ENCODE data around the gene DSG1.
"Not testable (repeated sequence)": the region's sequence is repeated elsewhere in the genome, so short reads cannot be mapped to it uniquely, and the experiment has no call there.

Gene DSG1

DNA sequence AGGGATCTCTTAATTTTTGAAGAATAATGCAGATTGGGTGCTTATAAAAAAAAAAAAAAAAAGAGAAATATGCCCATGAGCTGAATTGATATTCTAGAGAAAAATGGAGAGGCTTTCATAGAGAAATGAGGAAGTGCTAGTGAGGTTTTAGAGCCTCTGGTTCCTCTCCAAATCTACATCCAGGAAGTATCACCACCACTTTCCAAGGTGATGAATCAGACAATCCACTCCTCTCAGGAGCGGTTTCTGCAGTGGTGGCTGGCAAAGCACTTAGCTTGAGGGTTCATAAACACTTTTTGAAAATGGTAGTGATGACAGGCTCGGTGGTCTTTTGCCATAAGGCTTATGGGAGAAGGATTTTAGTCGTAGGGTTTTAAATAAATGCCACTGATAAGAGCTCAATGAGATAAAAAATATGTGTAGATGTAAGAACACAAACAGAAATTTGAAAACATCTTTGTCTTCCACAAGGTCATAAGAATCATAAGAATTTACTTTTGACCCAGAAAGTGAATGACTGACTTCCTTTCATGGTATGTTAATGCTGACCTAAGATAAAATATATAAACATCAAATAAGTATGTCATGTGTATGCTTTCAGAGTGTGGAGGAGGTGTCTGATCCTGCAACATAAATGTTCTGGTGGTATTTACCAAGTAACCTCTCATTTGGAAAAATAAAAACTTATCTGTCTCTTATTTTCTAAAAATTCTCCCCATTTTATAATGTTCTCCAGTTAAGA is 42.1 kb upstream of the DSG1 start:
- Histone ChIP-seq H4K5ac (ENCODE audit: low read length) (no peak overlapping the region), H2AK5ac (ENCODE audit: low read length) (no peak overlapping the region), H3K23ac (ENCODE audit: low read length) (no peak overlapping the region), H3K4me3 (ENCODE audit: low read length) (no peak overlapping the region), H3K27me3 (ENCODE audit: insufficient read depth, low read length, poor library complexity) (no peaks in the 10 kb centered on the region), H3K9ac (ENCODE audit: low read length) (no peak overlapping the region), H2BK5ac (ENCODE audit: low read length) (no peak overlapping the region), H4K8ac (ENCODE audit: low read depth, low read length) (no peak overlapping the region), H3K27ac (ENCODE audit: low read depth, low read length) (no peak overlapping the region), H3K4ac (ENCODE audit: low read depth, low read length) (no peak overlapping the region), H2BK15ac (replicated peaks; ENCODE audit: low read depth) (no peak overlapping the region), H3K79me1 (ENCODE audit: low read length) (no peaks in the 10 kb centered on the region), H3K18ac (ENCODE audit: low read length) (no peak overlapping the region), H3K36me3 (ENCODE audit: control insufficient read depth, insufficient read depth, low read length) (no peaks in the 10 kb centered on the region), H3K79me2 (ENCODE audit: control insufficient read depth, insufficient read depth, low read length) (no peaks in the 10 kb centered on the region), H3K4me2 (ENCODE audit: low read length) (no peak overlapping the region), H3K56ac (ENCODE audit: low read length) (no peak overlapping the region), H2BK120ac (ENCODE audit: low read depth, low read length) (no peak overlapping the region), H3K4me1 (ENCODE audit: control insufficient read depth, low read depth, low read length) (no peaks in the 10 kb centered on the region)
- DNase-seq: no peak
- WGBS (ENCODE audit: extremely low coverage, insufficient coverage, low lambda C conversion rate): no CpG with 5 or more reads among the region's 3 CpGs

DNA sequence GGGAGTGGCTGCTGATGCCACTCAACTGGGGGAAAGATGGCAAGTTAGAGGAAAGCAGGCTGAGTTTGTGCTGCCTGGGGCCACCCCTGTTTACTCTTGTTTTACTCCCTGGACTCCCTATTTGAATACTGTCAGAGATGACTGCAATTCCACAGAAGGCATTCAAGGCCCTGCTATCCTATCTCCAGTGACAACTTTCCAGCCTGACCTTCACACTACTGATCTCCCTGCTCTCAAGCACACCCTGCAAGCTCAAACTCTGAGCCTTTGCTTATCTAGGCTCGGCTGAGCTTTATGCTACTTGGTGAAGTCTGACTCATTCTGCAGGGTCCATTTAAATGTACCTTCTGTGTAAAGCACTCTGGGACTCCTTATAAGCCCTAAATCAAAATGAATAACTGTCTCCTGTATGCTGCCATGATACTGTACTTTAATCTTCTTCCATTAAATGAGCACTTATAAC is 39.3 kb upstream of the DSG1 start:
- H3K4me1 ChIP-seq (ENCODE audit: control insufficient read depth, low read depth, low read length): no peaks in the 10 kb centered on the region
- H3K9ac ChIP-seq (ENCODE audit: low read length): no peak overlapping the region
- H2BK15ac ChIP-seq (replicated peaks; ENCODE audit: low read depth): no peak overlapping the region
- no peaks in the 10 kb centered on the region for H3K36me3 ChIP-seq (ENCODE audit: control insufficient read depth, insufficient read depth, low read length)
- no peak overlapping the region for H4K8ac ChIP-seq (ENCODE audit: low read depth, low read length)
- H3K4me2 ChIP-seq (ENCODE audit: low read length): no peak overlapping the region
- H2BK120ac ChIP-seq (ENCODE audit: low read depth, low read length): no peak overlapping the region
- H3K4me3 ChIP-seq (ENCODE audit: low read length): no peak overlapping the region
- no peaks in the 10 kb centered on the region for H3K79me2 ChIP-seq (ENCODE audit: control insufficient read depth, insufficient read depth, low read length)
- H2AK5ac ChIP-seq (ENCODE audit: low read length): no peak overlapping the region
- no peak overlapping the region for H3K18ac ChIP-seq (ENCODE audit: low read length)
- H3K23ac ChIP-seq (ENCODE audit: low read length): no peak overlapping the region
- no CpG with 5 or more reads among the region's 1 CpG for WGBS (ENCODE audit: extremely low coverage, insufficient coverage, low lambda C conversion rate)
- H2BK5ac ChIP-seq (ENCODE audit: low read length): no peak overlapping the region
- peak; percentile 41 for DNase-seq
- H3K56ac ChIP-seq (ENCODE audit: low read length): no peak overlapping the region
- no peaks in the 10 kb centered on the region for H3K79me1 ChIP-seq (ENCODE audit: low read length)
- H4K5ac ChIP-seq (ENCODE audit: low read length): no peak overlapping the region
- no peak overlapping the region for H3K27ac ChIP-seq (ENCODE audit: low read depth, low read length)
- no peak overlapping the region for H3K4ac ChIP-seq (ENCODE audit: low read depth, low read length)
- H3K27me3 ChIP-seq (ENCODE audit: insufficient read depth, low read length, poor library complexity): no peaks in the 10 kb centered on the region

DNA sequence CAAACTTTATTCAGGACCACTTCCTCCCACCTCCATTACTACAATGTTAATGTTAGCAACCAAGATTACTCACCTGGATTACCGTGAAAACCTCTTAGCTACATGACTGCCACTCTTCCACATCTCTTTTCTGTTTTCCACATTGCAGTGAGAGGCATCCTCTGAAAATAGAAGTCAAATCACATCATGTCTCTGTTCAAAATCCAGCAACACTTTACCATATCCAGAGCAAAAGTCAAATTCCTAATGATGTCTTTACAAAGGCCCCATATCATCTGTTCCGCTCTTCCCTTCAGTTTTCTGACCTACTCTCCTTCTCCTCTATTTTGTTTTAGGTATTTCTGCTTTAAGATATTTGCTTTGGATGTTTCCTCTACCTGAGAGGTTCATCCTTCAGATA is 37.5 kb upstream of the DSG1 start:
- WGBS (ENCODE audit: extremely low coverage, insufficient coverage, low lambda C conversion rate): no CpG with 5 or more reads among the region's 2 CpGs
- H3K4me3 ChIP-seq (ENCODE audit: low read length): no peak overlapping the region
- no peak for DNase-seq
- H2BK15ac ChIP-seq (replicated peaks; ENCODE audit: low read depth): no peak overlapping the region
- H3K4ac ChIP-seq (ENCODE audit: low read depth, low read length): no peak overlapping the region
- no peaks in the 10 kb centered on the region for H3K27me3 ChIP-seq (ENCODE audit: insufficient read depth, low read length, poor library complexity)
- no peaks in the 10 kb centered on the region for H3K4me1 ChIP-seq (ENCODE audit: control insufficient read depth, low read depth, low read length)
- H3K27ac ChIP-seq (ENCODE audit: low read depth, low read length): no peak overlapping the region
- no peak overlapping the region for H2AK5ac ChIP-seq (ENCODE audit: low read length)
- H3K56ac ChIP-seq (ENCODE audit: low read length): no peak overlapping the region
- no peak overlapping the region for H2BK5ac ChIP-seq (ENCODE audit: low read length)
- no peak overlapping the region for H3K23ac ChIP-seq (ENCODE audit: low read length)
- H3K4me2 ChIP-seq (ENCODE audit: low read length): no peak overlapping the region
- no peak overlapping the region for H4K5ac ChIP-seq (ENCODE audit: low read length)
- no peaks in the 10 kb centered on the region for H3K79me1 ChIP-seq (ENCODE audit: low read length)
- H3K36me3 ChIP-seq (ENCODE audit: control insufficient read depth, insufficient read depth, low read length): no peaks in the 10 kb centered on the region
- no peak overlapping the region for H4K8ac ChIP-seq (ENCODE audit: low read depth, low read length)
- H3K79me2 ChIP-seq (ENCODE audit: control insufficient read depth, insufficient read depth, low read length): no peaks in the 10 kb centered on the region
- no peak overlapping the region for H3K9ac ChIP-seq (ENCODE audit: low read length)
- H2BK120ac ChIP-seq (ENCODE audit: low read depth, low read length): no peak overlapping the region
- H3K18ac ChIP-seq (ENCODE audit: low read length): no peak overlapping the region

DNA sequence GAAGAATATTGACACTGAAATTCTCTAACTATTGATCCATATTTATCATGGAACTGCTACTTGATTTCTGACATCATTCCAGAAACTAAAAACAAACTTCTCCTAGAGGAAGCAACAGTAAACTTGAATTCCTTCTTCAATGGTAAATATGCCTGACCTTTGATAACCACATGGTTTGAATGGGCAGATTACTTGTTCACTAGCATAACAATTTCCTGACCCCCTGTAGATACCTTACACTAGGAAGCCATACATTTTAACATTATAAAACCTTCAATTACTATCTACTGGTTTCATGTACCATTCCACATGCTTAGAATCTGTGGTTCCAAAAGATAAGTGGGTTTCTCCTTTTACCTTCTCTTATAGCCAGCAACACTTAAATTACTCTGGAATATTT is 36.5 kb upstream of the DSG1 start:
- no peak overlapping the region for H4K5ac ChIP-seq (ENCODE audit: low read length)
- H3K4me3 ChIP-seq (ENCODE audit: low read length): no peak overlapping the region
- H2BK5ac ChIP-seq (ENCODE audit: low read length): no peak overlapping the region
- no peak overlapping the region for H3K9ac ChIP-seq (ENCODE audit: low read length)
- H2AK5ac ChIP-seq (ENCODE audit: low read length): no peak overlapping the region
- H4K8ac ChIP-seq (ENCODE audit: low read depth, low read length): no peak overlapping the region
- no peaks in the 10 kb centered on the region for H3K79me2 ChIP-seq (ENCODE audit: control insufficient read depth, insufficient read depth, low read length)
- H3K27me3 ChIP-seq (ENCODE audit: insufficient read depth, low read length, poor library complexity): no peaks in the 10 kb centered on the region
- no peak overlapping the region for H3K4ac ChIP-seq (ENCODE audit: low read depth, low read length)
- no peak overlapping the region for H3K27ac ChIP-seq (ENCODE audit: low read depth, low read length)
- no peak overlapping the region for H3K4me2 ChIP-seq (ENCODE audit: low read length)
- no peak overlapping the region for H3K23ac ChIP-seq (ENCODE audit: low read length)
- DNase-seq: no peak
- no peaks in the 10 kb centered on the region for H3K79me1 ChIP-seq (ENCODE audit: low read length)
- no peak overlapping the region for H3K18ac ChIP-seq (ENCODE audit: low read length)
- no peak overlapping the region for H3K56ac ChIP-seq (ENCODE audit: low read length)
- H2BK120ac ChIP-seq (ENCODE audit: low read depth, low read length): no peak overlapping the region
- no peaks in the 10 kb centered on the region for H3K36me3 ChIP-seq (ENCODE audit: control insufficient read depth, insufficient read depth, low read length)
- H2BK15ac ChIP-seq (replicated peaks; ENCODE audit: low read depth): no peak overlapping the region
- no peaks in the 10 kb centered on the region for H3K4me1 ChIP-seq (ENCODE audit: control insufficient read depth, low read depth, low read length)

DNA sequence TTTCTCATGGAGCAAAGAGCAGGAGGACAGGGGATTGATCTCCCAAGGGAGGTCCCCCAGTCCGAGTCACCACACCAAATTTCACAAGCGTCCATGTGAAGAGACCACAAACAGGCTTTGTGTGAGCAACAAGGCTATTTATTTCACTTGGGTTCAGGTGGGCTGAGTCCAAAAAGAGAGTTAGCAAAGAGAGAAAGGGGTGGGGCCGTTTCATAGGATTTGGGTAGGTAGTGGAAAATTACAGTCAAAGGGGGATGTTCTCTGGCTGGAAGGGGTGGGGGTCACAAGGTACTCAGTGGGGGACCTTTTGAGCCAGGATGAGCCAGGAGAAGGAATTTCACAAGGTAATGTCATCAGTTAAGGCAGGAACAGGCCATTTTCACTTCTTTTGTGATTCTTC is 28.5 kb upstream of the DSG1 start:
- H4K8ac ChIP-seq (ENCODE audit: low read depth, low read length); H3K36me3 ChIP-seq (ENCODE audit: control insufficient read depth, insufficient read depth, low read length); H4K5ac ChIP-seq (ENCODE audit: low read length); H2AK5ac ChIP-seq (ENCODE audit: low read length); H3K56ac ChIP-seq (ENCODE audit: low read length); H3K4ac ChIP-seq (ENCODE audit: low read depth, low read length); H2BK120ac ChIP-seq (ENCODE audit: low read depth, low read length); H3K4me3 ChIP-seq (ENCODE audit: low read length); H3K27ac ChIP-seq (ENCODE audit: low read depth, low read length); H2BK15ac ChIP-seq (replicated peaks; ENCODE audit: low read depth); H3K9ac ChIP-seq (ENCODE audit: low read length); H3K79me1 ChIP-seq (ENCODE audit: low read length); H2BK5ac ChIP-seq (ENCODE audit: low read length); H3K4me1 ChIP-seq (ENCODE audit: control insufficient read depth, low read depth, low read length); H3K27me3 ChIP-seq (ENCODE audit: insufficient read depth, low read length, poor library complexity); H3K79me2 ChIP-seq (ENCODE audit: control insufficient read depth, insufficient read depth, low read length); H3K23ac ChIP-seq (ENCODE audit: low read length); H3K4me2 ChIP-seq (ENCODE audit: low read length): not testable (repeated sequence)
- no CpG with 5 or more reads among the region's 3 CpGs for WGBS (ENCODE audit: extremely low coverage, insufficient coverage, low lambda C conversion rate)
- peak; percentile 57 for DNase-seq
- peak overlapping the region; percentile 22 for H3K18ac ChIP-seq (ENCODE audit: low read length)

DNA sequence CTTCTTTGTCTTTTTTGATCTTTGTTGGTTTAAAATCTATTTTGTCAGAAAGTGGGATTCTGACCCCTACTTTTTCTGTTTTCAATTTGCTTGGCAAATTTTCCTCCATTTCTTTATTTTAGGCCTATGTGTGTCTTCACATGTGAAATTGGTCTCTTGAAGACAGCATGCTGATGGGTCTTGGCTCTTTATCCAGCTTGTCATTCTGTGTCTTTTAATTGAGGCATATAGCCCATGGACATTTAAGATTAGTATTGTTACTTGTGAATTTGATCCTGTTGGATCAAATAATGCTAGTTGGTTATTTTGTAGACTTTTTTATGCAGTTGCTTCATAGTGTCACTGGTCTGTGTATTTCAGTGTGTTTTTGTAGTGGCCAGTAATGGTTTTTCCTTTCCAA is 26.3 kb upstream of the DSG1 start:
- Histone ChIP-seq H3K4me1 (ENCODE audit: control insufficient read depth, low read depth, low read length) (no peaks in the 10 kb centered on the region), H2AK5ac (ENCODE audit: low read length) (no peak overlapping the region), H3K36me3 (ENCODE audit: control insufficient read depth, insufficient read depth, low read length) (no peaks in the 10 kb centered on the region), H3K18ac (ENCODE audit: low read length) (no peak overlapping the region), H3K23ac (ENCODE audit: low read length) (no peak overlapping the region), H2BK15ac (replicated peaks; ENCODE audit: low read depth) (no peak overlapping the region), H2BK120ac (ENCODE audit: low read depth, low read length) (no peak overlapping the region), H3K79me1 (ENCODE audit: low read length) (no peaks in the 10 kb centered on the region), H4K5ac (ENCODE audit: low read length) (no peak overlapping the region), H3K4ac (ENCODE audit: low read depth, low read length) (no peak overlapping the region), H3K4me2 (ENCODE audit: low read length) (no peak overlapping the region), H3K27ac (ENCODE audit: low read depth, low read length) (no peak overlapping the region), H3K4me3 (ENCODE audit: low read length) (no peak overlapping the region), H3K56ac (ENCODE audit: low read length) (no peak overlapping the region), H3K79me2 (ENCODE audit: control insufficient read depth, insufficient read depth, low read length) (no peaks in the 10 kb centered on the region), H3K27me3 (ENCODE audit: insufficient read depth, low read length, poor library complexity) (no peaks in the 10 kb centered on the region), H2BK5ac (ENCODE audit: low read length) (no peak overlapping the region), H3K9ac (ENCODE audit: low read length) (no peak overlapping the region), H4K8ac (ENCODE audit: low read depth, low read length) (no peak overlapping the region)
- DNase-seq: no peak

Data from mesendoderm (in vitro differentiated cells).